Astrocyte of the cerebellum (primary cell): ENCODE results near the gene ULK2.

Source experiments
- DNase-seq: peaks from one replicate; pipeline ENCODE4 v3.0.0-alpha.2; 2011; ENCODE audit warnings: low read depth
- H3K4me3 ChIP-seq: 2 replicates; pipeline ENCODE4 v1.5.1; 2011; ENCODE audit warnings: mild to moderate bottlenecking, low read depth, low read length, moderate library complexity
- in situ Hi-C: cut with HindIII; loops from 2 replicates; pipeline ENCODE4 v1.10.0; 2017; ENCODE audit warnings: low sequenced_read_pairs
- TF ChIP-seq, protein P1 (sequence below): IDR thresholded peaks from 2 replicates; pipeline ENCODE4 v1.5.1; 2012; ENCODE audit warnings: low read length, low read depth, moderate library complexity, mild to moderate bottlenecking; ENCODE audit errors: missing control alignments

ULK2 gene

DNA sequence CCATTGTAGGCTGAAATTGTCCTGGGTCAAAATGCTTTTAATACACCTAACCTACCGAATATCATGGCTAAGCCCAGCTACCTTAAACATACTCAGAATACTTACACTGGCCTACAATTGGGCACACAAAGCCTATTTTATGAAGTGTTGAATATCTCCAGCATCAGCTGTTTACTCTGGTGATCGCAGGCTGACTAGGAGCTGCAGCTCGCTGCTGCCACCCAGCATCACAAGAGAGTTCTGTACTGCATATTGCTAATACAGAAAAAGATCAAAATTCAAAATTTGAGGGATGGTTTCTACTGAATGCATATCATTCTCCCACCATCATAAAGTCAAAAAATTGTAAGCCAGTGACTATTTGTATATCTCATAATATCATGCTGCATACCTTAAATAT, 55.3 kb downstream of the ULK2 start:
- in situ Hi-C loops = no loop called here
- H3K4me3 ChIP-seq = no peak overlapping the region
- no peak for DNase-seq
- TF ChIP-seq, protein P1, sequence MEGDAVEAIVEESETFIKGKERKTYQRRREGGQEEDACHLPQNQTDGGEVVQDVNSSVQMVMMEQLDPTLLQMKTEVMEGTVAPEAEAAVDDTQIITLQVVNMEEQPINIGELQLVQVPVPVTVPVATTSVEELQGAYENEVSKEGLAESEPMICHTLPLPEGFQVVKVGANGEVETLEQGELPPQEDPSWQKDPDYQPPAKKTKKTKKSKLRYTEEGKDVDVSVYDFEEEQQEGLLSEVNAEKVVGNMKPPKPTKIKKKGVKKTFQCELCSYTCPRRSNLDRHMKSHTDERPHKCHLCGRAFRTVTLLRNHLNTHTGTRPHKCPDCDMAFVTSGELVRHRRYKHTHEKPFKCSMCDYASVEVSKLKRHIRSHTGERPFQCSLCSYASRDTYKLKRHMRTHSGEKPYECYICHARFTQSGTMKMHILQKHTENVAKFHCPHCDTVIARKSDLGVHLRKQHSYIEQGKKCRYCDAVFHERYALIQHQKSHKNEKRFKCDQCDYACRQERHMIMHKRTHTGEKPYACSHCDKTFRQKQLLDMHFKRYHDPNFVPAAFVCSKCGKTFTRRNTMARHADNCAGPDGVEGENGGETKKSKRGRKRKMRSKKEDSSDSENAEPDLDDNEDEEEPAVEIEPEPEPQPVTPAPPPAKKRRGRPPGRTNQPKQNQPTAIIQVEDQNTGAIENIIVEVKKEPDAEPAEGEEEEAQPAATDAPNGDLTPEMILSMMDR = peak; percentile 51

DNA sequence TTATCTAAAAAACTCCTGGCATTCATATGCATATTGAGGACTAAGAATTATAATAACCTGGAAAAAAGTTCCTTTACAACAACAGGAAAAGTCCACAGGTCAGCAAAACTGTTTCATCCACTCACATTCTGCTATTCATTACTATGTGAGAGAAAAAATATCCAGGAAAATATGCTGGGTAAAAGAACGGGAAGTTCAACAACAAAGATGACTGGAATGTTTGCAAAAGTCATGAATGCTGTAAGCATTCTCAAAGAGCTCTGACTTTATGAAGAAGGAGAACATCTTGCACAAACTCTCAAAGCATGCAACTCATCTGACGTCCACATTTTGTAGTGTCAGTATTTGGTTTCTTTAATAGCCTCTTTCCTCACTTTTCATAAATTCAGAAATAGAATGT, 62.7 kb downstream of the ULK2 start:
- TF ChIP-seq, protein P1 = no peak
- no peak overlapping the region for H3K4me3 ChIP-seq
- no peak for DNase-seq
- in situ Hi-C loops = no loop called here

DNA sequence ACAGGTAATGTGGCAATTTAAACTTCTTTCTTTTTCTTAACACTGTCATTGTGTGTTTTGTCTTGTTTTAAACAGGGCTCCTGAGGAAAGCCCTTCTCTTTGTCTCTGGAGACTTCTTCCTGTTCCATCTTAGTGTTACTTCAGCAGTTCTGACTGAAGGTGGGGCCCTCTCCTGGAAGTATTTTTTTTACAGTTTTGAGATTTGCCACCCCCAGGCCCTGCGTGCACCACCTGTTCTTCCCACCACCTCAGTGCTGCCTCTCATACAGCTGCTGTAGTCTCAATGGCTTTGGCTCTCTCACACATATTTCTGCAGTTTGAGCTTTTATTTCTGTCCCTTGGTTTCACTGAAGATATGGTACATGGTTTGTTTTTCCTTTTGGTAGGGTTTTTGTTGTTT, 67.2 kb downstream of the ULK2 start:
- in situ Hi-C loops = no loop called here
- TF ChIP-seq, protein P1 = no peak
- H3K4me3 ChIP-seq = no peak overlapping the region
- no peak for DNase-seq

DNA sequence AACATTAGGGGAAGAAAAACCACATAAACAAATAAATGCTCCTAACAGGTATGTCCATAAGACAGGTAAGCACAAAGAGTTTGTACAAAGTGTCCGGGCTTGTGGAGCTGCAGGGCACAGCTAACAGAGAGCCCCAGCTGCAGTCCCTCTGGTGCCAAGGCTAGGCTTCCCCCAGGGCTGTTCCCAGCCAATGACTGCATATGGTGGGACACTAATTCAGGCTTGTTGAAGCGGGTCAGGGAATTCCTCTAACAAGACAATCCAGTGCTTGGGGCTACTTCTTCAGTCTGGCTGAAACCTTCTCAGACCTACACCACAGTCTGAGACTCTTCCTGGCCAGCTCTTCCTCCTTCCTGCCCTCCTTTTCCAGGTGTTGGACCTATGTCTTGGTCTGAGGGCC, 67.9 kb downstream of the ULK2 start:
- H3K4me3 ChIP-seq = no peak overlapping the region
- in situ Hi-C loops = no loop called here
- no peak for DNase-seq
- TF ChIP-seq, protein P1 = no peak

DNA sequence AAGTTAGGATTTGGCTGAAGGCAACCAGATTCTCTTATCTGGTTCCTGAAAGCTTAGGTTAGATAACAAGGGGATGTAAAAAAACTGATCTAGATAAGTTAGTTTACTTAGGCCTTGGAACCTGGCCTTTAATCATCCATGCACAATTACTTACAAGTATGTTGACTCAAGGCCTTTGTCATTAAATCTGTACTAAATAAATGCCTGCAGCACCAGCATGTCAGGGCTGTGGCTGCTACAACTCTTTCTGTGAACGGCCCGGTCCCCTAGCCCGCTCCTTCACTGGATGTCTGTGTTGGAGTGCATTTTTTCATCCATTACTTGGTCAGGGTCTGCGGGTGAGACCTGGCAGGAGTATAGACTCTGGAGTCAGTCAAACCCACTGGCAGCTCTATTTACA, 71.3 kb downstream of the ULK2 start:
- no peak for DNase-seq
- in situ Hi-C loops = no loop called here
- TF ChIP-seq, protein P1 = no peak
- no peak overlapping the region for H3K4me3 ChIP-seq

DNA sequence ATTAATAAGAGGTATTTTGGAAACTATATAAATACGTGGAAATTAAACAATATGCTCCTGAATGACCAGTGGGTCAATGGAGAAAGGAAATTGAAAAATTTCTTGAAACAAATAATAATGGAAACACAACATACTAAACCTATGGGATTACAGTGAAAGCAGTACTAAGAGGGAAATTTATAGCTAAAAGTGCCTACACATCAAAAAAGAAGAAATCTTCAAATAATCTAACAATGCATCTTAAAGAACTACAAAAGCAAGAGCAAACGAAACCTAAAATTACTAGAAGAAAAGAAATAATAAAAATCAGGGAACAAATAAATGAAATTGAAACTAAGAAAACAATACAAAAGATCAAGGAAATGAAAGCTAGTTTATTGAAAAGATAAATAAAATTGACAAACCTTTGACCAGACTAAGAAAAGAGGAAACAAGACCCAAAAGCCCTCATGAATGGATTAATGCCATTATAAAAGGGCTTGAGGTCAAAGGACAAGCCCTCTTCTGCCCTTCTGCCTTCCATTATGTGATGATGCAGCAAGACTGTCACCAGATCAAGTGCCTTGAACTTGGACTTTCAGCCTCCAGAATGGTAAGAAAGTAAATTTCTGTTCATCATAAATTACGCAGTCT, 75.7 kb downstream of the ULK2 start:
- no peak overlapping the region for H3K4me3 ChIP-seq
- in situ Hi-C loops = no loop called here
- TF ChIP-seq, protein P1 = no peak
- DNase-seq = no peak
